HFFc6 (cell line): Measurements from ENCODE around the gene LCE4A. TPM values are rescaled to one million over a fixed set of nuclear protein-coding genes. Genes with fewer than 3 reads are reported as not detected.
"Not testable (repeated sequence)": the region's sequence is repeated elsewhere in the genome, so short reads cannot be mapped to it uniquely, and the experiment has no call there.

Experiments used
- DNase-seq: peaks from one replicate; pipeline ENCODE4 v3.0.0-alpha.2; 2018
- H3K27ac Mint-ChIP-seq: 2 replicates; pipeline ENCODE4 v1.8.0; 2020; ENCODE audit warnings: mild to moderate bottlenecking, mixed read lengths
- H3K27me3 Mint-ChIP-seq: 2 replicates; pipeline ENCODE4 v1.8.0; 2021; ENCODE audit warnings: mild to moderate bottlenecking, moderate library complexity, mixed read lengths; ENCODE audit not compliant: insufficient read depth
- H3K36me3 Mint-ChIP-seq: 2 replicates; pipeline ENCODE4 v1.8.0; 2021; ENCODE audit warnings: low read depth, mixed read lengths
- H3K4me1 Mint-ChIP-seq: 2 replicates; pipeline ENCODE4 v1.8.0; 2020; ENCODE audit warnings: low read depth, mixed read lengths
- H3K4me3 Mint-ChIP-seq: 2 replicates; pipeline ENCODE4 v1.8.0; 2020; ENCODE audit warnings: mild to moderate bottlenecking, moderate library complexity, mixed read lengths
- H3K9me3 Mint-ChIP-seq: 2 replicates; pipeline ENCODE4 v1.8.0; 2020; ENCODE audit warnings: mild to moderate bottlenecking, mixed read lengths
- long read RNA-seq: library from polyadenylated mRNA; unstranded; transcript quantifications from one replicate; pipeline ENCODE4 v2.0.0, GENCODE V29; 2019
- total RNA-seq, 6 experiments: library from RNA; stranded (reverse); fragmentation: NEBNext Ultra II Directional; extraction: Animal tissue kit (Norgen Biotek cat#: 25700); gene quantifications; 2 replicates in 1 of 6; 3 replicates in 5 of 6; pipeline ENCODE4 v1.2.3, GENCODE V29; 2021
- TF ChIP-seq, protein P1 (sequence below): fragments of 200-600 bp; sonication (generic); IDR thresholded peaks from 2 replicates; pipeline ENCODE4 v1.5.0; 2021; ENCODE audit warnings: antibody characterized with exemption, mild to moderate bottlenecking

The LCE4A gene, protein sequence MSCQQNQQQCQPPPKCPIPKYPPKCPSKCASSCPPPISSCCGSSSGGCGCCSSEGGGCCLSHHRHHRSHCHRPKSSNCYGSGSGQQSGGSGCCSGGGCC
- under 1 TPM in 1 of 6 experiments, not detected in 5; 0.31 TPM for total RNA-seq
- long read RNA-seq = 0 reads

- TF ChIP-seq, protein P1, sequence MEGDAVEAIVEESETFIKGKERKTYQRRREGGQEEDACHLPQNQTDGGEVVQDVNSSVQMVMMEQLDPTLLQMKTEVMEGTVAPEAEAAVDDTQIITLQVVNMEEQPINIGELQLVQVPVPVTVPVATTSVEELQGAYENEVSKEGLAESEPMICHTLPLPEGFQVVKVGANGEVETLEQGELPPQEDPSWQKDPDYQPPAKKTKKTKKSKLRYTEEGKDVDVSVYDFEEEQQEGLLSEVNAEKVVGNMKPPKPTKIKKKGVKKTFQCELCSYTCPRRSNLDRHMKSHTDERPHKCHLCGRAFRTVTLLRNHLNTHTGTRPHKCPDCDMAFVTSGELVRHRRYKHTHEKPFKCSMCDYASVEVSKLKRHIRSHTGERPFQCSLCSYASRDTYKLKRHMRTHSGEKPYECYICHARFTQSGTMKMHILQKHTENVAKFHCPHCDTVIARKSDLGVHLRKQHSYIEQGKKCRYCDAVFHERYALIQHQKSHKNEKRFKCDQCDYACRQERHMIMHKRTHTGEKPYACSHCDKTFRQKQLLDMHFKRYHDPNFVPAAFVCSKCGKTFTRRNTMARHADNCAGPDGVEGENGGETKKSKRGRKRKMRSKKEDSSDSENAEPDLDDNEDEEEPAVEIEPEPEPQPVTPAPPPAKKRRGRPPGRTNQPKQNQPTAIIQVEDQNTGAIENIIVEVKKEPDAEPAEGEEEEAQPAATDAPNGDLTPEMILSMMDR = no peak
- H3K4me3 Mint-ChIP-seq = no peak within 1 kb of the TSS
- H3K36me3 Mint-ChIP-seq = no peaks in the 10 kb centered on the region
- H3K9me3 Mint-ChIP-seq = peaks cover 21% of the 10 kb centered on the region
- peaks cover 4% of the 10 kb centered on the region; the same call in 1 of the 2 replicates for H3K27me3 Mint-ChIP-seq
- H3K4me1 Mint-ChIP-seq = no peaks in the 10 kb centered on the region
- no peak within 1 kb of the TSS for H3K27ac Mint-ChIP-seq
- DNase-seq = no peak
Measured at GRCh38 chr1:152707860-152708259, at the start of gene LCE4A. LCE4A (plus strand) TSS chr1:152708160; CDS start chr1:152709076, 916 bp downstream.

DNA sequence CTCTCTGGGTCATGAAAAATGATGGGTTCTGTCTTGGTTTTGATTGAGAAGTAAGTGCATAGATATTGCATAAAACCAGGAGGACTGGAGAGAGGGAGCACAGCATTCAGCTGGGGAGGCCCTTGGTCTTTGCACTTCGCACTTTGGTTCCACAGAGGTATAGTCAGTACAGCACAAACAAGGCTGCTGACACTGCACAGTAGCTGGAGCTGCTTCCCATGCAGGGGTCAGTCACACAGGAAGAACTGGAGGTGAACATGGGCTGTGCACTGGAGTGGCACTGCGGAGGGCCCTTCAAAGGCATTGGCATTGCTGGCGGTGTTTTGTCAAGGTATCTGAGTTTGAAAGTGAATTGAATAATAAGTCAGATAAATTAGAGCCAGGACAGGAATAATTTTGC, 49.3 kb upstream of the LCE4A start:
- no peaks in the 10 kb centered on the region for H3K36me3 Mint-ChIP-seq
- H3K27me3 Mint-ChIP-seq = peaks cover 6% of the 10 kb centered on the region; the same call in 1 of the 2 replicates
- TF ChIP-seq, protein P1 = no peak
- no peak overlapping the region for H3K27ac Mint-ChIP-seq
- H3K4me1 Mint-ChIP-seq = no peaks in the 10 kb centered on the region
- H3K9me3 Mint-ChIP-seq = no peaks in the 10 kb centered on the region
- DNase-seq = no peak
- H3K4me3 Mint-ChIP-seq = no peak overlapping the region

GRCh38 chr1:152663098-152663497, 44.9 kb upstream of the LCE4A start, which contains the start of gene LCE2D:
LCE2D (plus strand) TSS chr1:152663380; CDS start chr1:152664106, 726 bp downstream.
- H3K4me3 Mint-ChIP-seq = no peak within 1 kb of the TSS
- H3K27ac Mint-ChIP-seq = no peak within 1 kb of the TSS
- TF ChIP-seq, protein P1 = no peak
- H3K27me3 Mint-ChIP-seq = peaks cover 6% of the 10 kb centered on the region; the same call in 1 of the 2 replicates
- no peaks in the 10 kb centered on the region for H3K36me3 Mint-ChIP-seq
- H3K9me3 Mint-ChIP-seq = peaks cover 15% of the 10 kb centered on the region
- no peaks in the 10 kb centered on the region for H3K4me1 Mint-ChIP-seq
- no peak for DNase-seq

DNA sequence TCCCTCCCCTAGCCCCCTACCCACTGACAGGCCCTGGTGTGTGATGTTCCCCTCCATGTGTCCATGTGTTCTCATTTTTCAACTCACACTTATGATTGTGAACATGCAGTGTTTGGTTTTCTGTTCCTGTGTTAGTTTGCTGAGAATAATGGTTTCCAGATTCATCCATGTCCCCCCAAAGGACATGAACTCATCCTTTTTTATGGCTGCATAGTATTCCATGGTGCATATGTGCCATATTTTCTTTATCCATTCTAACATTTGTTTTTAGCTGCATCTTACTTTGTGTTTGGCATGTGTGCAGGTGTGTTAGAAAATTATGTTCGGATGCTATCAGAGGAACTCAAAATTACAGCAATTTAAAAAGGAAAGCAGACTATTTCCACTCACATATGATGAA, 41.8 kb upstream of the LCE4A start:
- H3K4me1 Mint-ChIP-seq, H3K36me3 Mint-ChIP-seq, H3K27ac Mint-ChIP-seq, H3K4me3 Mint-ChIP-seq, H3K27me3 Mint-ChIP-seq, DNase-seq: not testable (repeated sequence)
- peaks cover 15% of the 10 kb centered on the region for H3K9me3 Mint-ChIP-seq

DNA sequence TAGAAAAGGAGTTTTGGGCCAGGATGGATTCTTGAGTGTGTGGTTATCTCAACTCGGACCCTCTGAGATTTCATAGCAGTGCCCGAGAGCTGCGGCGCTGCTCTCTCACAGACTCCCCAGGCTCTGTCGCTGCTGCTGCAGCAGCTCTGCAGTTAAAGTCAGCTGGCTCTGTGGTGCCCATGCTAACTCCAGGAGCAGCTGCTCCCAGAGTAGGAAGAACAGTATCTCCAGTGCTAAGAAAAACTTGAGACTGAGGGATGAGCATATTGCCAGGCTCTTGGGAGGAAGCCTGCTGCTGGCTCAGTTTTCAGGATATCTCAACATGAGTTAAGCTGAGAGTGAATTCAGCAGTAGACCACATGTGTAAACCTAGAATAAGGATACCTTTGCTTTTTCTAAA, 40.3 kb upstream of the LCE4A start:
- Mint-ChIP-seq H3K4me1 (no peaks in the 10 kb centered on the region), H3K27me3 (peaks cover 5% of the 10 kb centered on the region; the same call in 1 of the 2 replicates), H3K27ac (no peak overlapping the region), H3K36me3 (no peaks in the 10 kb centered on the region), H3K9me3 (peaks cover 15% of the 10 kb centered on the region), H3K4me3 (no peak overlapping the region)
- TF ChIP-seq, protein P1 = no peak
- DNase-seq = no peak

DNA sequence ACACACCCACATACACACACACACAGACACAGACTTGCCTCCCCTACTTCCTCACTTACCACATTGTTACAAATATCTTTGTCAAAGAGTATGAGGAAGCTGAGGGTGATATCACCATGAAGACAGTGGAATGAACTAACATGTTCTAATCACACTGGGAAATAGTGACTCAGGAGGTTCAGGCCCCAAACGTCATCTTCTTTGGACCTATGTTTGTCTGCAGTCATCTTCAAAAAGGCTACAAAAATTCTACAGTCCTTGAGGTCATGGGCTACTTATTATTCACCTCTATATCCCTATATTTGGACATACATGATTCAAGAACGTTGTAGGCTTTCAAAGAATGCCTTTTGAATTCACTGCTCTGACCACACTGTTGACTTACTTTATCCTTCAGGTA, 34.9 kb upstream of the LCE4A start:
- DNase-seq = no peak
- no peak overlapping the region for H3K27ac Mint-ChIP-seq
- peaks cover 5% of the 10 kb centered on the region for H3K9me3 Mint-ChIP-seq

GRCh38 chr1:152674983-152675382, 33.0 kb upstream of the LCE4A start, which contains the start of gene LCE2C:
LCE2C (plus strand) TSS chr1:152675279; CDS start chr1:152676016, 737 bp downstream.
- not testable (repeated sequence) for DNase-seq, H3K27ac Mint-ChIP-seq, H3K27me3 Mint-ChIP-seq, H3K4me3 Mint-ChIP-seq, H3K36me3 Mint-ChIP-seq, H3K9me3 Mint-ChIP-seq, H3K4me1 Mint-ChIP-seq

More for the DNA sequence above, 34.9 kb upstream of the LCE4A start:
- Mint-ChIP-seq H3K4me1 (no peaks in the 10 kb centered on the region), H3K36me3 (no peaks in the 10 kb centered on the region), H3K4me3 (no peak overlapping the region), H3K27me3 (no peaks in the 10 kb centered on the region; the same call in none of the 2 replicates)
- TF ChIP-seq, protein P1 = no peak
